Skeletal muscle satellite cell (primary cell): Measurements from ENCODE around the gene ABAT.

Experiments
- H3K27me3 ChIP-seq: 2 replicates; pipeline ENCODE4 v1.7.0; 2013; ENCODE audit warnings: low read length; ENCODE audit not compliant: control insufficient read depth, insufficient read depth
- H3K36me3 ChIP-seq: 2 replicates; pipeline ENCODE4 v1.7.0; 2013; ENCODE audit warnings: mild to moderate bottlenecking, control low read depth, low read length; ENCODE audit not compliant: insufficient read depth
- H3K4me1 ChIP-seq: 2 replicates; pipeline ENCODE4 v1.7.0; 2013; ENCODE audit warnings: low read length; ENCODE audit not compliant: control insufficient read depth, insufficient read depth
- H3K4me2 ChIP-seq: 2 replicates; pipeline ENCODE4 v1.7.0; 2013; ENCODE audit warnings: mild to moderate bottlenecking, low read length
- H3K4me3 ChIP-seq: 2 replicates; pipeline ENCODE4 v1.7.0; 2013; ENCODE audit warnings: low read length
- H3K9ac ChIP-seq: 2 replicates; pipeline ENCODE4 v1.7.0; 2013; ENCODE audit warnings: mild to moderate bottlenecking, low read depth, low read length, moderate library complexity
- H3K9me3 ChIP-seq: replicated peaks from 2 replicates; pipeline ENCODE4 v1.7.0; 2013; ENCODE audit warnings: mild to moderate bottlenecking, control low read depth, low read length

ABAT gene

DNA sequence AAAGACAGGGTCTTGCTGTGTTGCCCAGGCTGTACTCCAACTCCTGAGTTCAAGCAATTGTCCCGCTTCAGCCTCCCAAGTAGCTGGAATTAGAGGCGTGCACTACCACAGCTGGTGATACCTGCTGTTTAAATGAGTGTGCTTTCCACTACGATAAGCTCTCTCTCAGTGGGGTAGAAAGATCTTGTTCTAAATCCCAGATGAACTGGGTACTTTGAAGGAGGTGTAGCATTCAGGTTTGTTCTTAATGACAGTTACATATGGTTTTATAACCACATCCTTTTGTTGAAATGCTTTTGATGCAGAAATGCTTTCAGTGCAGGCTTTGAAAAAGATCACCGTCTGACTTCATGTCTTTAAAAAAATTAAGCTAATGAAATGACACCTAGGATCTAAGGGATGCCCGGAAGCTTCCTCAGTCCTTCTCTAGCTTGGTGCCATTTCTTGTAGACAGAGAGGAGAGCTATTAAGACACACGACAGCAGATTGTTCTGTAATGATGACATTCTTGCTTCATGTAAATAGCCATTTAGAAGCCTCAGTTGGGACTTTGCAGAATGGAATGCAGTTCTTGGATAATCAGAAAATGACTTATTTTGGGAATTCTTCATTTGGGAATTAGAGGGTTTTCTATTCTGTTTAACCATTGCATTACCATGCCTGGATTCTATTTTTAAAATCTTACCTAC lies 142.7 kb downstream of the ABAT start:
- Histone ChIP-seq H3K36me3 (peaks cover 90% of the 10 kb centered on the region), H3K4me3 (no peak overlapping the region), H3K27me3 (no peaks in the 10 kb centered on the region), H3K4me1 (no peaks in the 10 kb centered on the region), H3K9me3 (no peaks in the 10 kb centered on the region), H3K4me2 (no peak overlapping the region), H3K9ac (no peak overlapping the region)

DNA sequence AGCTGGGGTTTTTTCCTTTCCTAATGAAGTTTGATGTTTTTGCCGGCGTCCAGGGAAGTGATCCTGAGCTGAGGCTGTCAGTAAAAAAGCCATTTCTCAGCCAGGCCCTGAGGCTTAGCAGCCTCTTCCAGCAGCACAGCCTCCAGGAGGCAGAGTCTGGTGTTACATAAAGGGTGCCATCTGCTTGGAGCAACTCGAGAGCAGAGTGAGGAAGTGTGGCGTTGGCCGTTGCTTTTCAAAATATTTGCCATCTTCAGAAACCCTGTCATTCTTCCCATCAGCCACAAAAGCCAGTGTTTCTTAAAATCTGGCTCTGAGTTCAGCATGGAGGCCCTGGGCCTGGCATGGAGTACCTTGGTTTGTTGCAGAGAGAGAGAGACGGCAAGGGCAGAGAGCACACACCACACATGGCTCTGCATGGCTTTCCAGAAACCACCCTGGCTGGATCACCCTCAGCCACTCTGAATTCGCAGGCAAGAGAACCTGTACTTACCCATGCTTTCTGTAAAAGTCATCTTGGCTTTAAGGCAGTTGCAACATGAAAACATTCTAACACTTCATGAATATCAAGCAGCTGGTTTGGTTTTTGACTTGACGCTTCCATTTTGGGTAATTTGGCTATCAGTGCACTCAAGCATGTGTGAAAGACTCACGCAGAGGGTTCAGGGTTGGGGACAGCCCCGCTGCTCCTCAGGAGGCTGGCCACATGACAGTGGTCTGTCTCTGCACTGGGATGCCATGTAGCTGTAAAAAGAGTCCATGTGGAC lies 144.3 kb downstream of the ABAT start:
- Histone ChIP-seq H3K36me3 (peaks cover 88% of the 10 kb centered on the region), H3K4me1 (no peaks in the 10 kb centered on the region), H3K4me3 (no peak overlapping the region), H3K9ac (no peak overlapping the region), H3K4me2 (no peak overlapping the region), H3K27me3 (no peaks in the 10 kb centered on the region), H3K9me3 (no peaks in the 10 kb centered on the region)

DNA sequence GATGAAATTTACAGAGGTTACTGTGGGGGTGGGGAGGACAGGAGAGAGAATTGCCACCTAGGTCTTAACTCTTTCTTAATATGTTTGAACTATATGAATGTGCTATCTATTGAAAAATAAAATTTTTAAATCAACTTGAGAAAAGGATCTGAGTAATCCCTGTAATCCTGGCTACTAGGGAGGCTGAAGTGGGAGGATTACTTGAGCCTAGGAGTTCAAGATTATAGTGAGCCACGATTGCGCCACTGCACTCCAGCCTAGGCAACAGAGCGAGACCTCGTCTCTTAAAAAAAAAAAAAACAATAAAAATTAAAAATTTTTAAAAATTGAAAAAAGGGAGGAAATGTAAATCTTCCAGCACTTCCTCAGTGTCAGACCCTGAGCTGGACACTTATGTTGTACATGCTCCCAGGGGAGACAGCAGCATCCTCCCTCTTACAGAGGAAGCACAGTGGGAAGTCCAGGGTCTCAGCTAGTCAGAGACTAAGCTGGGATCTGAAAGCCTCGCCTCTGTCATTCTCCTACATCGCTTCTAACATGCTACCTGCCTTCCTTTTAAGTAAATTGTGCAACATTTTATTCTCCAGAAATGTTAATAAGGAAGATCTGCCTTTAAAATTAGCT lies 145.1 kb downstream of the ABAT start:
- no peak overlapping the region for H3K4me2 ChIP-seq
- no peaks in the 10 kb centered on the region for H3K4me1 ChIP-seq
- H3K27me3 ChIP-seq: no peaks in the 10 kb centered on the region
- no peak overlapping the region for H3K9ac ChIP-seq
- peaks cover 86% of the 10 kb centered on the region for H3K36me3 ChIP-seq
- no peaks in the 10 kb centered on the region for H3K9me3 ChIP-seq
- no peak overlapping the region for H3K4me3 ChIP-seq

DNA sequence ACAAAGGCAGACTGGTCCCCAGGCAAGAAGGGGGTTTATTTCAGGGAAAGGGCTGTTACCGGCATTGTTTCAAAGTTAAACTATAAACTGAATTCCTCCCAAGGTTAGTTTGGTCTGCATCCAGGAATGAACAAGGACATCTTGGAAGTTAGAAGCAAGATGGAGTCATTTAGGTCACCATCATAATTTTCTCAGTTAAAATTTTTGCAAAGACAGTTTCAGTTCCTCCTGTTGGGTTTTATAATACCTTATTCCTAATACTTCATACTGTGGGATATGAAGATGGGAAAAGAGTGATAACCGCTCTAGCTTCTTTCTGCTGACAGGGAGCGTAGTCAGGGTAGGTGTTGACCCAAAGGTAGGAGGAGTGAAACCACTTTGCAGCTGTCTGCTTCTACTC lies 148.0 kb downstream of the ABAT start:
- no peak overlapping the region for H3K4me3 ChIP-seq
- H3K9me3 ChIP-seq: no peaks in the 10 kb centered on the region
- no peak overlapping the region for H3K9ac ChIP-seq
- H3K4me1 ChIP-seq: no peaks in the 10 kb centered on the region
- H3K27me3 ChIP-seq: no peaks in the 10 kb centered on the region
- H3K36me3 ChIP-seq: peaks cover 69% of the 10 kb centered on the region
- no peak overlapping the region for H3K4me2 ChIP-seq

DNA sequence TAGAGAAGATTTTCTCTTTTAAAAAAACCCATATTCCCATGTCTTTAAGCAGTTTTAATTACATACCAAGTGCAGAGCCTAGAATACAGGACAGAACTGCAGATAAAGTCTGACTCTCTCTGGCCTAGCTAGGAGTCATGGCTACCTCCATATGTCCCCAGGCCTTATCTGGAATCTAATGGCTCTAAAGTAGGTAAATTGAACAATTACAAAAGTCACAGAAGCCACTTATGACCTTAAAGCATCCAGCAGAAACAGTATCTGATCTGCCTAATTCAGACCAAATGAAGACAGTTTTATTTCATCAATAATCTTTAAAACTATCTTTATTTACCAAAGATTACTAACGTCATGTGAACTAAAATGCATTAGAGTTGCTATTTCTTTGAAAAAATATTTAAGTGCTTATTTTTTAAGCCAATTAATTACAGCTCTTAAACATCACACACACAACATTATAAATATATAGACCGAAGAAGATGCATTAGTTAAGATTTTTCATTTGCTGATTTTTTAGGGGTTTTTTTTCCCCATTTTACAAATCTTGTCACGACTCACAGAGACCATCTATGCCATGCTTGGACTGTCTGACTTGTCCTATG lies 152.0 kb downstream of the ABAT start:
- no peak overlapping the region for H3K4me3 ChIP-seq

DNA sequence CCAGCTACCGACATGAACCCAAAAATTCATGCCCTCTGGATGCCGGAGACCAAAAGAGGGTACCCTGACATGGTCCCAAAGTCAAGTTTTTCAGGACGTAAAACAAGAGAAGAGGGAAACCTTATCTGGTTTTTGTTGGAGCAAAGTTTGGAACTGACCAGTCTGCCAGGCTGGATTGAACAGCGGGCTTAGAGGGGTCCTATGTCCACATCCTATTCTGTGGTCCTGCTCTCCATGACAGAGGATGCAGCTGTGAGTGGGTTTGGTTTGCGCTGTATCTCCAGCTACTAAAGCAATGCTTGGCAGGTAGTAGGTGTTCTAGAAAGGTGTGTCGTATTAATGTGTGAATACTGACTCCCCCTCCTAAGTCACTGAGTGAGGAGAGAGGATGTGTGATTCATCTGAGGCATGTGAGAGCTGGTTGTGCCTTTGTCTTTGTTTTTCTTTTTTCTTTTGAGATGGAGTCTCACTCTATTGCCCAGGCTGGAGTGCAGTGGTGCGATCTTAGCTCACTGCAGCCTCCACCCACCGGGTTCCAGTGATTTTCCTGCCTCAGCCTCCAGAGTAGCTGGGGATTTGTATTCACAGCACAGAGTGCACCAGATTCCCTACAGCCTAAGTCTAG lies 154.2 kb downstream of the ABAT start:
- peaks cover 7% of the 10 kb centered on the region for H3K4me1 ChIP-seq
- H3K36me3 ChIP-seq: peaks cover 57% of the 10 kb centered on the region
- no peak overlapping the region for H3K4me2 ChIP-seq
- no peak overlapping the region for H3K4me3 ChIP-seq
- H3K9me3 ChIP-seq: no peaks in the 10 kb centered on the region
- no peaks in the 10 kb centered on the region for H3K27me3 ChIP-seq
- no peak overlapping the region for H3K9ac ChIP-seq

More for the DNA sequence above, 152.0 kb downstream of the ABAT start:
- H3K9me3 ChIP-seq: no peaks in the 10 kb centered on the region
- H3K36me3 ChIP-seq: peaks cover 62% of the 10 kb centered on the region
- H3K27me3 ChIP-seq: no peaks in the 10 kb centered on the region
- no peak overlapping the region for H3K9ac ChIP-seq
- peaks cover 7% of the 10 kb centered on the region for H3K4me1 ChIP-seq
- H3K4me2 ChIP-seq: no peak overlapping the region

DNA sequence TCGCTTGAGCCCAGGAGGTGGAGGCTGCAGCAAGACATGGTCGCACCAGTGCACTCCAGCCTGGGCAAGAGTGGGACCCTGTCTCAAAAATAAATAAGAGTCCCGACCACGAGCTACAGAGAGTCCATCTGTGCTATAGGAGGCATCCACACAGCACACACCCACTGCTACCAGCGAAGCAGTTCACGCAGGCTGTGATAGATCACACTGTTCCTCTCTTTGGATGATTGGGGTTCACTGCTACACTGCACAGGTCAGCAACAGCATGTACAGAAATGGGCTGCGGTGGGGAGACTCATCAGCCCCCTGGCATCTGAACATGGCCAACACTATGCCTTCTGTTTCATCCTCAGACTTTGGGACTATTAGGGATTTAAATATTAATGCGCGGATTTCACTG lies 157.0 kb downstream of the ABAT start:
- no peak overlapping the region for H3K9ac ChIP-seq
- peaks cover 7% of the 10 kb centered on the region for H3K4me1 ChIP-seq
- peaks cover 43% of the 10 kb centered on the region for H3K36me3 ChIP-seq
- H3K9me3 ChIP-seq: no peaks in the 10 kb centered on the region
- no peak overlapping the region for H3K4me3 ChIP-seq
- H3K4me2 ChIP-seq: no peak overlapping the region
- no peaks in the 10 kb centered on the region for H3K27me3 ChIP-seq

DNA sequence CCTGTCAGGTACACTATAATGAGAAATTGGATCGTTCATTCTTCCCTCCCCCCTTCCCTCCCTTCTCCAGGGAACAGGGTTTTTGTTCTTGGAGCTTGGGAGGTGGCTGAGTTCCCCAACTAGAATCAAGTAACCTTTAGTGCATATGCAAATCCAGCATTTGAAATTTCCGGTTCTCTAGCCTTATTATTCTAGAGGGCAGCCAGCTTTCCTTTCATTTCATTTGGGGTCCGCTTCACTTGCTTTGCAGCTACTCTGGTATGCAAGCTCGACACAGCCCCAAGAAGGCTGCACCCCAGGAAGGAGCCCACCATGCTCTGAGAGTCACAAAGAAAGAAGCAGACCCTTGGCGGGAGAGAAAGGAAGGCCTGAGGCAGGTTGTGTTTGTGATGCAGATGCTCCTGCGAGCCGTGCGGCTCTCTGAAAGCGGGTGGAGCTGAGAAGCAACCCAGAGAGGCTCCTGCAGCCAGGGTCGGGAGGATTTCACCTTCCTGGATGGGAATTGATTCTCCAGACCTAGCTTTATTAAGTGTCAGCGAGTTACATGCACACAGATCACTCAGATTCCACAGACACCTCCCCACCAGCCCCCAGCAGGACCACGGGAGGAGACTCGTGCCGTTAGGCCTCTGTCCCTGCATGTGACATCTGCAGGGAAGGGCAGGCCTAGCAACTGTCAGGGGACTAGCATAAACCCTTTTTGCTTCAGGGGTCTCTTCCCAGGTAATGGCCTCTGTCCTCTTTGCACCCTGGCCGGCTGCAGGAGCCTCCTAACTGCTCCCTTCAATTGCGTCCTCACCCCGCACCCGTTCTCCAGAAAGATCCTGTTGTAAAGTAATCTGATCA lies 157.7 kb downstream of the ABAT start:
- H3K9ac ChIP-seq: no peak overlapping the region
- no peaks in the 10 kb centered on the region for H3K9me3 ChIP-seq
- H3K27me3 ChIP-seq: no peaks in the 10 kb centered on the region
- H3K36me3 ChIP-seq: peaks cover 43% of the 10 kb centered on the region
- peaks cover 7% of the 10 kb centered on the region for H3K4me1 ChIP-seq
- no peak overlapping the region for H3K4me2 ChIP-seq
- H3K4me3 ChIP-seq: no peak overlapping the region

DNA sequence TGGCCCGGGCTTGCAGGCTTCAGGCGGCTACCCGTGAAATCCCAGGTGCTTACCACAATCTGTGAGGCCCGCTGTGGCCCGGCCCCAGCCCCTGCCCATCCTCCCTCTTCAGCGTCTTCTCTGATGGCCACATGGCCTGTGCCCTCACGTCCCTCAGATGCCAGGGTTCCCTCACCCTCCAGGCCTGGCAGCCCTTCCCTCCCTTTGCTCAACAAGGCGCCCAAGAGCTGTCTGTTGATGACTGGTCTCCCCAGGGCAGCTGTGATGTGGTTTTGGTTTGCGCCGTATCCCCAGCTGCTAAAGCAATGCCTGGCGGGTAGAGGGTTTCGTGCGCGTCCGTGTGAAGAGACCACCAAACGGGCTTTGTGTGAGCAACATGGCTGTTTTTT lies 158.3 kb downstream of the ABAT start:
- Histone ChIP-seq H3K9ac (no peak overlapping the region), H3K36me3 (peaks cover 43% of the 10 kb centered on the region), H3K4me1 (peaks cover 7% of the 10 kb centered on the region), H3K27me3 (no peaks in the 10 kb centered on the region), H3K9me3 (no peaks in the 10 kb centered on the region), H3K4me2 (no peak overlapping the region), H3K4me3 (no peak overlapping the region)
